ENCODE results near the gene VWC2L.
A peak's percentile ranks its signal among the peaks of the same experiment; 100 is the strongest.

Gene VWC2L

DNA sequence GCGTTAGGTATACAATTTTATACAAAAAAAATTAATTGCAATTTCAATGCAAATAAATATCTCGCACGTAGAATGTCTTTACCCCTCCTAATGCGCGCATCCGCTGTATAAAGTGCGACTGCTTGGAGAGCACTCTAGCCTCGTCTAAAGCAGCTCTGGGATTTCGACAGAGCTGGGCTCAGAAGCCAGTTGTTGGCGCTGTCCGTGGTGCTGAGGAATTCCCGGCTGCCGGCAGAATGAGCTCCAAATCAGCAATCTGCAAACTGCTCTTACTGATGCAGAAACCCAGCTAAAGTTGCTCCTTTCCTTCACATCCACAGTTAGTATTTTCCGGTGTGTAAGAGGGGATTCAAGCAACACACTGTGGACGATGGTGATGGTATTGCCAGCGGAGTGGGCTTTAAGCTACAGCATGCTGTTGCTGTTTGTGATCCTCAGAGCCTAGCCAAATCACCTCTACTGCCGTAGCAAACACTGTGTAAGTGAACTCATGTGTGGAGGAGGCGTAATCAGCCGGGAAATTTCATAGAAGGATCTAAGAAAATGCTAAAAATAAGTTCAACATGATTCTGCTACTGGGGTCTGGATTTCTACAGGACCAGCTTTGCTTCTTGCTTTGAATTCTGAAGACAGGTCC lies at the start of gene VWC2L:
TSS of gene VWC2L (plus strand) at position 137 of the 637 bp plus-strand sequence. CDS start 3,140 bp downstream, outside the sequence.
- WGBS (ENCODE audit: insufficient coverage, insufficient read length) = no CpG with 5 or more reads among the region's 19 CpGs
- Histone ChIP-seq H3K36me3 (ENCODE audit: control insufficient read depth, insufficient read depth, low read length) (no peaks in the 10 kb centered on the region), H3K4me1 (ENCODE audit: control insufficient read depth, insufficient read depth, low read length) (no peaks in the 10 kb centered on the region), H3K27ac (ENCODE audit: low read length) (no peak within 1 kb of the TSS), H3K27me3 (ENCODE audit: control insufficient read depth, insufficient read depth, low read length) (no peaks in the 10 kb centered on the region), H3K9me3 (ENCODE audit: control insufficient read depth, insufficient read depth, low read length) (no peaks in the 10 kb centered on the region), H3K4me3 (ENCODE audit: low read length) (no peak within 1 kb of the TSS)
- peak; percentile 61 for DNase-seq (ENCODE audit: low read depth, low spot score)

GRCh38 chr2:214361116-214361515 lies 49.7 kb upstream of the VWC2L start:
- Histone ChIP-seq H3K36me3 (ENCODE audit: control insufficient read depth, insufficient read depth, low read length) (no peaks in the 10 kb centered on the region), H3K27ac (ENCODE audit: low read length) (no peak overlapping the region), H3K4me1 (ENCODE audit: control insufficient read depth, insufficient read depth, low read length) (no peaks in the 10 kb centered on the region), H3K27me3 (ENCODE audit: control insufficient read depth, insufficient read depth, low read length) (no peaks in the 10 kb centered on the region), H3K4me3 (ENCODE audit: low read length) (no peak overlapping the region), H3K9me3 (ENCODE audit: control insufficient read depth, insufficient read depth, low read length) (no peaks in the 10 kb centered on the region)
- DNase-seq (ENCODE audit: low read depth, low spot score) = no peak
- no CpG with 5 or more reads among the region's 4 CpGs for WGBS (ENCODE audit: insufficient coverage, insufficient read length)

DNA sequence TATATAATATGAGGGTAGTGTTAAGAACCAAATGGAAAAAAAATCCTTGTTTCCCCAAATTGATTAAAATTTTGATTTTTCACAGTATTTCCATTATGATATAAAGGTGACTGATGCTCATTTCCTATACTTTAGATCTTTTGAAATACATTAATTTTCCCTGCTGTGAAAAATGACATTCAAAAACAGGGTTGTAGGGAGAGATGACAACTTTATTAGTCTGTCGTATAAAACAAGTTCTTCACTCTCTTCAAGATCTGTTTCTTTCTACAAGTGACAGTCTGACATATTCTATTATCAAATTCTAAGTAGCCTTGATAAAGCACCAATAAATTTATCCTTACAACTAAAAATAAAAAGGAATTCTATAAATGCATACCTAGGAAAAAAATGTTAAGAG lies 45.3 kb upstream of the VWC2L start:
- Histone ChIP-seq H3K9me3 (ENCODE audit: control insufficient read depth, insufficient read depth, low read length) (no peaks in the 10 kb centered on the region), H3K36me3 (ENCODE audit: control insufficient read depth, insufficient read depth, low read length) (no peaks in the 10 kb centered on the region), H3K27ac (ENCODE audit: low read length) (no peak overlapping the region), H3K4me1 (ENCODE audit: control insufficient read depth, insufficient read depth, low read length) (no peaks in the 10 kb centered on the region), H3K4me3 (ENCODE audit: low read length) (no peak overlapping the region), H3K27me3 (ENCODE audit: control insufficient read depth, insufficient read depth, low read length) (no peaks in the 10 kb centered on the region)
- DNase-seq (ENCODE audit: low read depth, low spot score) = no peak
- no CpG with 5 or more reads among the region's 1 CpG for WGBS (ENCODE audit: insufficient coverage, insufficient read length)

- Histone ChIP-seq H3K27ac (ENCODE audit: low read length) (no peak overlapping the region), H3K36me3 (ENCODE audit: control insufficient read depth, insufficient read depth, low read length) (no peaks in the 10 kb centered on the region), H3K9me3 (ENCODE audit: control insufficient read depth, insufficient read depth, low read length) (no peaks in the 10 kb centered on the region), H3K4me1 (ENCODE audit: control insufficient read depth, insufficient read depth, low read length) (no peaks in the 10 kb centered on the region), H3K27me3 (ENCODE audit: control insufficient read depth, insufficient read depth, low read length) (no peaks in the 10 kb centered on the region), H3K4me3 (ENCODE audit: low read length) (no peak overlapping the region)
- no peak for DNase-seq (ENCODE audit: low read depth, low spot score)
- no CpG with 5 or more reads among the region's 3 CpGs for WGBS (ENCODE audit: insufficient coverage, insufficient read length)
Observed at GRCh38 chr2:214367171-214367570, 43.7 kb upstream of the VWC2L start.

DNA sequence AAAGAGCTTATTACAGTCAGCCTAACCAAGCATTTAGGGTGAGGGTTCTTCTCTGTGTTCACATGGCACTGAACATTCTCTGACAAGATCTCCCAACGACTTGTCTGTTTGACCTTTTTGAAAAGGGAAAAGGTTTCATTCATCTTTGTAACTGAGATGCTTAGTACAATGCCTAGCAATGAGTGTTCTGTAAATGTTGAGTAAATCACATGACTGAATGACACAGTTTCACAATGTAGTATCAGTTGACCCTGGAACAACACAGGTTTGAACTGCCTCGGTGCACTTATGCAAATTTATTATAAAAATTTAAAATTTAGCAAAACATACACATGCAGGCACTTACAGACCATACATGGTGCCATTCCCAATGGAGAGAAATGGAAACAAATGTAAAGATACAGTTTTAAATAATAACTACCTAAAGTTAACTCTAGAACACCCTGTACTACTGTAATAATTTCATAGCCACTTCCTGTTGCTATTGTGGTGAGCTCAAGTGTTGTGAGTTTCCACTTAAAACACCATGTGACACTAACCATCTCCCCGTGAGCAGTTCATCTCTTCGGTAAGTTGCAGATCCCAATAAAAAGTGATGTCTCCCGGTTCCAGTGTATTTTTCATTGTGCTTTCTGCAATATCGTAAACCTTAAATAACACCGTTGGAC lies 34.1 kb upstream of the VWC2L start:
- Histone ChIP-seq H3K27ac (ENCODE audit: low read length) (no peak overlapping the region), H3K36me3 (ENCODE audit: control insufficient read depth, insufficient read depth, low read length) (no peaks in the 10 kb centered on the region), H3K27me3 (ENCODE audit: control insufficient read depth, insufficient read depth, low read length) (no peaks in the 10 kb centered on the region), H3K9me3 (ENCODE audit: control insufficient read depth, insufficient read depth, low read length) (no peaks in the 10 kb centered on the region), H3K4me3 (ENCODE audit: low read length) (no peak overlapping the region), H3K4me1 (ENCODE audit: control insufficient read depth, insufficient read depth, low read length) (no peaks in the 10 kb centered on the region)
- no peak for DNase-seq (ENCODE audit: low read depth, low spot score)
- WGBS (ENCODE audit: insufficient coverage, insufficient read length) = no CpG with 5 or more reads among the region's 7 CpGs

GRCh38 chr2:214377286-214377624 lies 33.6 kb upstream of the VWC2L start:
- Histone ChIP-seq H3K4me3 (ENCODE audit: low read length) (no peak overlapping the region), H3K27me3 (ENCODE audit: control insufficient read depth, insufficient read depth, low read length) (no peaks in the 10 kb centered on the region), H3K4me1 (ENCODE audit: control insufficient read depth, insufficient read depth, low read length) (no peaks in the 10 kb centered on the region), H3K9me3 (ENCODE audit: control insufficient read depth, insufficient read depth, low read length) (no peaks in the 10 kb centered on the region), H3K27ac (ENCODE audit: low read length) (no peak overlapping the region), H3K36me3 (ENCODE audit: control insufficient read depth, insufficient read depth, low read length) (no peaks in the 10 kb centered on the region)
- DNase-seq (ENCODE audit: low read depth, low spot score) = no peak
- no CpG with 5 or more reads among the region's 5 CpGs for WGBS (ENCODE audit: insufficient coverage, insufficient read length)

DNA sequence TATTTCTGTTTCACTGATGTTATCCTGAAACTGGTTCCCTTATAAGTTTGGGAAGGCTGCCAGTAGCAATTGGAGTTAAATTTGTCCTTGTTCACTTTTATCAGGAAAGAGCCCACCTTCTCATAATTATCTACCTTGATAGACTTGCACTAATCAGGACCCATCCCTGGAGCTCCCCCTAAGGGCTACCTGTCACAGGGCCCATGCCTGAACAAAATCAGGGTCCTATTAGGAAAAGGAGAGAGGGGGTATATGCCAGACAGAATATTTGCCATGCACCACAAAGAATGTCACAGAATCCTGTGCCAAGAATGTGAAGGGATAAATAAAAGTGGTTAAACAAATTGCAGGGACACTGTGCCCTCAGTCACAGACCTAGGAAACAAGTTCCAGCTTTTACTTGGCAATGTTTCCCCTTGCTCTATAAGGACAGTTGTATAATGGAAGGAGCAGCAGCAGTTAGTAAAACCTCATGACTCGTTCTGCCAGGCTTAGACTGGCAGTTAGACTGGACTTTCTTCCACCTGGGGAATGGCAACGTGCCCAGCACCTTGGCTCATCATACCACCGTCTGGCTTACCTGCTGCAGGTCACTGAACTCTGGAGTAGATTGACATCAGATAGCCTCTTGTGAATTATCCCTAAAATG lies 32.3 kb upstream of the VWC2L start:
- no CpG with 5 or more reads among the region's 3 CpGs for WGBS (ENCODE audit: insufficient coverage, insufficient read length)
- H3K4me3 ChIP-seq (ENCODE audit: low read length) = no peak overlapping the region
- no peaks in the 10 kb centered on the region for H3K4me1 ChIP-seq (ENCODE audit: control insufficient read depth, insufficient read depth, low read length)
- DNase-seq (ENCODE audit: low read depth, low spot score) = no peak
- H3K36me3 ChIP-seq (ENCODE audit: control insufficient read depth, insufficient read depth, low read length) = no peaks in the 10 kb centered on the region
- H3K27ac ChIP-seq (ENCODE audit: low read length) = no peak overlapping the region
- H3K27me3 ChIP-seq (ENCODE audit: control insufficient read depth, insufficient read depth, low read length) = no peaks in the 10 kb centered on the region
- H3K9me3 ChIP-seq (ENCODE audit: control insufficient read depth, insufficient read depth, low read length) = no peaks in the 10 kb centered on the region

DNA sequence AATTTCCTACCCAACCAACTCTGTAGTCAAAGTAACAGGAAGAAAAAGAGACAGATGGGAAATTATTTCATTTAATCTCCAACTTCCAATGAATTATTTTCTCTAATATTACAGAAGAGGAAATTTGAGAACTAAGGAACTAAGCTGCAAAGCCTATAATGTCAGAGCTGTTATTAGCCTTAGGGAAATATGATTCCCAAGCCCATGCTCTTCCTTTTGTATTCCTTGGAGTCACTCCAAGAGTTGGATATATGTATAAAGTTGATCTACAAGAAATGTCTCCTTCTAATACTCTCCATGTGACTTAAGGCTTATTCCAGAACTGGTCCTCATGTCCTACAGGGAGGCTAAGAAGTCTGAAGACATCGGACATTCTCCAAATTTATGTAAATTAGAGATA lies 31.6 kb upstream of the VWC2L start:
- H3K4me1 ChIP-seq (ENCODE audit: control insufficient read depth, insufficient read depth, low read length) = no peaks in the 10 kb centered on the region
- no CpG with 5 or more reads among the region's 1 CpG for WGBS (ENCODE audit: insufficient coverage, insufficient read length)
- no peak for DNase-seq (ENCODE audit: low read depth, low spot score)
- no peaks in the 10 kb centered on the region for H3K9me3 ChIP-seq (ENCODE audit: control insufficient read depth, insufficient read depth, low read length)
- H3K27ac ChIP-seq (ENCODE audit: low read length) = no peak overlapping the region
- H3K4me3 ChIP-seq (ENCODE audit: low read length) = no peak overlapping the region
- no peaks in the 10 kb centered on the region for H3K36me3 ChIP-seq (ENCODE audit: control insufficient read depth, insufficient read depth, low read length)
- no peaks in the 10 kb centered on the region for H3K27me3 ChIP-seq (ENCODE audit: control insufficient read depth, insufficient read depth, low read length)

- Histone ChIP-seq H3K9me3 (ENCODE audit: control insufficient read depth, insufficient read depth, low read length) (no peaks in the 10 kb centered on the region), H3K4me3 (ENCODE audit: low read length) (no peak overlapping the region), H3K27ac (ENCODE audit: low read length) (no peak overlapping the region), H3K4me1 (ENCODE audit: control insufficient read depth, insufficient read depth, low read length) (no peaks in the 10 kb centered on the region), H3K27me3 (ENCODE audit: control insufficient read depth, insufficient read depth, low read length) (no peaks in the 10 kb centered on the region), H3K36me3 (ENCODE audit: control insufficient read depth, insufficient read depth, low read length) (no peaks in the 10 kb centered on the region)
- no peak for DNase-seq (ENCODE audit: low read depth, low spot score)
- no CpG with 5 or more reads among the region's 5 CpGs for WGBS (ENCODE audit: insufficient coverage, insufficient read length)
Observed at GRCh38 chr2:214380681-214381080, 30.2 kb upstream of the VWC2L start.

- no peak overlapping the region for H3K4me3 ChIP-seq (ENCODE audit: low read length)
- H3K27me3 ChIP-seq (ENCODE audit: control insufficient read depth, insufficient read depth, low read length) = no peaks in the 10 kb centered on the region
- WGBS (ENCODE audit: insufficient coverage, insufficient read length) = no CpG with 5 or more reads among the region's 2 CpGs
- H3K9me3 ChIP-seq (ENCODE audit: control insufficient read depth, insufficient read depth, low read length) = no peaks in the 10 kb centered on the region
- no peak for DNase-seq (ENCODE audit: low read depth, low spot score)
- H3K36me3 ChIP-seq (ENCODE audit: control insufficient read depth, insufficient read depth, low read length) = no peaks in the 10 kb centered on the region
- H3K4me1 ChIP-seq (ENCODE audit: control insufficient read depth, insufficient read depth, low read length) = no peaks in the 10 kb centered on the region
- H3K27ac ChIP-seq (ENCODE audit: low read length) = no peak overlapping the region
Observed at GRCh38 chr2:214382229-214382628, 28.6 kb upstream of the VWC2L start.
